Neural cell (in vitro differentiated cells): ENCODE results near the gene MAN2A2. TPM values are rescaled to one million over a fixed set of nuclear protein-coding genes. Genes with fewer than 3 reads are reported as not detected.
"Not testable (repeated sequence)": the region's sequence is repeated elsewhere in the genome, so short reads cannot be mapped to it uniquely, and the experiment has no call there.

ENCODE experiments used
- H2AFZ ChIP-seq: fragments of 200-600, 300-800 bp; sonication (generic), shearing (Covaris generic); 2 replicates; pipeline ENCODE4 v1.6.0; 2014; ENCODE audit warnings: low read depth, mild to moderate bottlenecking, antibody characterized with exemption, low read length, moderate library complexity
- H3F3A ChIP-seq: fragments of 200-600 bp; shearing (Covaris generic); 2 replicates; pipeline ENCODE4 v1.6.1; 2016; ENCODE audit warnings: mild to moderate bottlenecking, moderate library complexity, mixed read lengths, antibody characterized with exemption, low read length; ENCODE audit not compliant: insufficient read depth, poor library complexity, severe bottlenecking
- H3K27ac ChIP-seq: fragments of 200-600, 300-800 bp; sonication (generic), shearing (Covaris generic); 2 replicates; pipeline ENCODE4 v1.5.1; 2014; ENCODE audit warnings: mild to moderate bottlenecking, low read length, moderate library complexity
- H3K27me3 ChIP-seq: fragments of 300-800, 200-600 bp; sonication (generic), shearing (Covaris generic); 2 replicates; pipeline ENCODE4 v1.6.0; 2014; ENCODE audit warnings: mild to moderate bottlenecking, low read depth, low read length, moderate library complexity; ENCODE audit not compliant: insufficient read depth
- H3K36me3 ChIP-seq: fragments of 300-800, 200-600 bp; sonication (generic), shearing (Covaris generic); 2 replicates; pipeline ENCODE4 v1.5.1; 2014; ENCODE audit warnings: mild to moderate bottlenecking, antibody characterized with exemption, low read length, moderate library complexity; ENCODE audit not compliant: insufficient read depth
- H3K4me2 ChIP-seq: fragments of 300-800, 200-600 bp; sonication (generic), shearing (Covaris generic); 2 replicates; pipeline ENCODE4 v1.6.0; 2014; ENCODE audit warnings: mild to moderate bottlenecking, low read length
- H3K4me3 ChIP-seq: fragments of 300-800, 200-600 bp; sonication (generic), shearing (Covaris generic); 2 replicates; pipeline ENCODE4 v1.5.1; 2014; ENCODE audit warnings: mild to moderate bottlenecking, low read length, moderate library complexity
- H3K79me2 ChIP-seq: fragments of 200-600 bp; shearing (Covaris generic); replicated peaks from 2 replicates; pipeline ENCODE4 v1.6.0; 2014; ENCODE audit warnings: mild to moderate bottlenecking, low read length, moderate library complexity; ENCODE audit not compliant: insufficient read depth
- H3K9ac ChIP-seq: fragments of 300-800, 200-600 bp; sonication (generic), shearing (Covaris generic); 2 replicates; pipeline ENCODE4 v1.6.1; 2016; ENCODE audit warnings: mild to moderate bottlenecking, low read length, mixed read lengths
- H3K9me2 ChIP-seq: fragments of 200-600 bp; shearing (Covaris generic); 2 replicates; pipeline ENCODE4 v1.6.1; 2016; ENCODE audit warnings: mild to moderate bottlenecking, low read length, mixed read lengths; ENCODE audit not compliant: insufficient read depth
- H3K9me3 ChIP-seq: fragments of 200-600, 300-800 bp; sonication (generic), shearing (Covaris generic); 2 replicates; pipeline ENCODE4 v1.6.1; 2016; ENCODE audit warnings: mild to moderate bottlenecking, mixed run types, low read length, moderate library complexity, mixed read lengths
- H4K20me1 ChIP-seq: fragments of 200-600 bp; shearing (Covaris generic); 2 replicates; pipeline ENCODE4 v1.6.1; 2016; ENCODE audit warnings: mild to moderate bottlenecking, mixed run types; ENCODE audit not compliant: insufficient read depth
- EP300 ChIP-seq: fragments of 450-650 bp; conservative IDR thresholded peaks from 2 replicates; pipeline ENCODE4 v1.6.1; 2014; ENCODE audit warnings: antibody characterized with exemption, mild to moderate bottlenecking, moderate library complexity; ENCODE audit not compliant: poor library complexity, severe bottlenecking
- EZH2 ChIP-seq: fragments of 200-600, 300-800 bp; shearing (Covaris generic), sonication (generic); IDR thresholded peaks from 2 replicates; pipeline ENCODE4 v1.6.1; 2014; ENCODE audit warnings: antibody characterized with exemption, low read length, borderline replicate concordance, mild to moderate bottlenecking; ENCODE audit not compliant: insufficient read depth, poor library complexity, severe bottlenecking
- MXI1 ChIP-seq: fragments of 450-650 bp; conservative IDR thresholded peaks from 2 replicates; pipeline ENCODE4 v1.6.1; 2014; ENCODE audit warnings: antibody characterized with exemption, mild to moderate bottlenecking; ENCODE audit not compliant: poor library complexity, severe bottlenecking
- POLR2AphosphoS5 ChIP-seq: IDR thresholded peaks from 2 replicates; pipeline ENCODE4 v1.6.1; 2012
- RAD21 ChIP-seq: fragments of 450-650 bp; conservative IDR thresholded peaks from 2 replicates; pipeline ENCODE4 v1.6.1; 2014; ENCODE audit warnings: antibody characterized with exemption, mild to moderate bottlenecking, moderate library complexity
- SMC3 ChIP-seq: fragments of 450-650 bp; conservative IDR thresholded peaks from 2 replicates; pipeline ENCODE4 v1.6.1; 2014; ENCODE audit warnings: antibody characterized with exemption, mild to moderate bottlenecking, moderate library complexity; ENCODE audit not compliant: poor library complexity
- TAF1 ChIP-seq: IDR thresholded peaks from 2 replicates; pipeline ENCODE4 v1.6.1; 2012; ENCODE audit warnings: low read depth
- polyA plus RNA-seq: library from polyadenylated mRNA; depleted of rRNA; stranded (reverse); fragments of >200 nt; gene quantifications from 2 replicates; pipeline ENCODE4 v1.2.3, GENCODE V29; 2014
- TF ChIP-seq, protein P1 (sequence below): IDR thresholded peaks from 2 replicates; pipeline ENCODE4 v1.6.1; 2012; ENCODE audit warnings: borderline replicate concordance
- TF ChIP-seq, protein P2 (sequence below): fragments of 450-650 bp; IDR thresholded peaks from 2 replicates; pipeline ENCODE4 v1.5.1; 2014; ENCODE audit warnings: antibody characterized with exemption, mild to moderate bottlenecking, moderate library complexity; ENCODE audit not compliant: poor library complexity, severe bottlenecking

The MAN2A2 gene
- polyA plus RNA-seq, 1 donor from 2014 or later: 59.8 TPM

DNA sequence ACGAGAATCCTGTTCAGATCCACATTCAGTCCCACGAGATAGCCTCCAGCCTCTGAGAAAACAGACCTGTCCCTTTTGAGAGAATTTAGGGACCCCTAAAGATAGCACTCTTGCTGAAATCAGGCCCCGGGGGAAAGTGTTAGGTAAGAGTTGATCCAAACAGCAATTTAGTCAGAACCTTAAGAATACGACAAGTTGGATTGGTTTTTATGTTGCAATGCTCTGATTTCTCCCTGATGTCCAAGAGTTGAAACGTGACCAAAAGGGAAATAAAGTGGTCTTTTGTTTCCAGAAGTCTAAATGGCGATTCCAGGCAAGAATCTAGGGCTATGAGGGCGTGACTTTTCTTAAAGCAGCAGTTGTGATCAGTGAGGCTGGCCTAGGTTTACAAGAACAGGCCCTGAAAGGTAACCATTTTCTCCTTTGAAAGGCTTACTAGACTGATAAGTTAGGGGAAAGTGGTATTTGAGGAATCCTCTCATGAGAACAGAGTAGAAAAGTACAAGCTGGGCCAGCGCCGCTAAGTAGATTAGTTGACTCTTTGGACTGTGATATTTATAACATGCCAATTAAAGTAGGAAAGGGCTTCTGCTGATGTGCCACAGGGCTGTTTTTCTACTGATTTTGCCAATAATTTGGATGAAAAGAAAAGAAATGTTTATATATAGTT lies 4.9 kb downstream of the MAN2A2 start:
- TF ChIP-seq SMC3 (no peak), RAD21 (no peak), POLR2AphosphoS5 (no peak), EZH2 (no peak), TAF1 (no peak), EP300 (no peak), MXI1 (no peak)
- TF ChIP-seq, protein P1, sequence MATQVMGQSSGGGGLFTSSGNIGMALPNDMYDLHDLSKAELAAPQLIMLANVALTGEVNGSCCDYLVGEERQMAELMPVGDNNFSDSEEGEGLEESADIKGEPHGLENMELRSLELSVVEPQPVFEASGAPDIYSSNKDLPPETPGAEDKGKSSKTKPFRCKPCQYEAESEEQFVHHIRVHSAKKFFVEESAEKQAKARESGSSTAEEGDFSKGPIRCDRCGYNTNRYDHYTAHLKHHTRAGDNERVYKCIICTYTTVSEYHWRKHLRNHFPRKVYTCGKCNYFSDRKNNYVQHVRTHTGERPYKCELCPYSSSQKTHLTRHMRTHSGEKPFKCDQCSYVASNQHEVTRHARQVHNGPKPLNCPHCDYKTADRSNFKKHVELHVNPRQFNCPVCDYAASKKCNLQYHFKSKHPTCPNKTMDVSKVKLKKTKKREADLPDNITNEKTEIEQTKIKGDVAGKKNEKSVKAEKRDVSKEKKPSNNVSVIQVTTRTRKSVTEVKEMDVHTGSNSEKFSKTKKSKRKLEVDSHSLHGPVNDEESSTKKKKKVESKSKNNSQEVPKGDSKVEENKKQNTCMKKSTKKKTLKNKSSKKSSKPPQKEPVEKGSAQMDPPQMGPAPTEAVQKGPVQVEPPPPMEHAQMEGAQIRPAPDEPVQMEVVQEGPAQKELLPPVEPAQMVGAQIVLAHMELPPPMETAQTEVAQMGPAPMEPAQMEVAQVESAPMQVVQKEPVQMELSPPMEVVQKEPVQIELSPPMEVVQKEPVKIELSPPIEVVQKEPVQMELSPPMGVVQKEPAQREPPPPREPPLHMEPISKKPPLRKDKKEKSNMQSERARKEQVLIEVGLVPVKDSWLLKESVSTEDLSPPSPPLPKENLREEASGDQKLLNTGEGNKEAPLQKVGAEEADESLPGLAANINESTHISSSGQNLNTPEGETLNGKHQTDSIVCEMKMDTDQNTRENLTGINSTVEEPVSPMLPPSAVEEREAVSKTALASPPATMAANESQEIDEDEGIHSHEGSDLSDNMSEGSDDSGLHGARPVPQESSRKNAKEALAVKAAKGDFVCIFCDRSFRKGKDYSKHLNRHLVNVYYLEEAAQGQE: no peak
- TF ChIP-seq, protein P2, sequence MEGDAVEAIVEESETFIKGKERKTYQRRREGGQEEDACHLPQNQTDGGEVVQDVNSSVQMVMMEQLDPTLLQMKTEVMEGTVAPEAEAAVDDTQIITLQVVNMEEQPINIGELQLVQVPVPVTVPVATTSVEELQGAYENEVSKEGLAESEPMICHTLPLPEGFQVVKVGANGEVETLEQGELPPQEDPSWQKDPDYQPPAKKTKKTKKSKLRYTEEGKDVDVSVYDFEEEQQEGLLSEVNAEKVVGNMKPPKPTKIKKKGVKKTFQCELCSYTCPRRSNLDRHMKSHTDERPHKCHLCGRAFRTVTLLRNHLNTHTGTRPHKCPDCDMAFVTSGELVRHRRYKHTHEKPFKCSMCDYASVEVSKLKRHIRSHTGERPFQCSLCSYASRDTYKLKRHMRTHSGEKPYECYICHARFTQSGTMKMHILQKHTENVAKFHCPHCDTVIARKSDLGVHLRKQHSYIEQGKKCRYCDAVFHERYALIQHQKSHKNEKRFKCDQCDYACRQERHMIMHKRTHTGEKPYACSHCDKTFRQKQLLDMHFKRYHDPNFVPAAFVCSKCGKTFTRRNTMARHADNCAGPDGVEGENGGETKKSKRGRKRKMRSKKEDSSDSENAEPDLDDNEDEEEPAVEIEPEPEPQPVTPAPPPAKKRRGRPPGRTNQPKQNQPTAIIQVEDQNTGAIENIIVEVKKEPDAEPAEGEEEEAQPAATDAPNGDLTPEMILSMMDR: no peak
- H3K4me2 ChIP-seq: no peak overlapping the region
- H3K79me2 ChIP-seq: no peaks in the 10 kb centered on the region
- no peaks in the 10 kb centered on the region for H3K27me3 ChIP-seq
- H3K36me3 ChIP-seq: peaks cover 7% of the 10 kb centered on the region
- no peaks in the 10 kb centered on the region for H4K20me1 ChIP-seq
- H3K9me3 ChIP-seq: no peaks in the 10 kb centered on the region
- H3K4me3 ChIP-seq: no peak overlapping the region
- H3K9me2 ChIP-seq: no peaks in the 10 kb centered on the region
- no peak overlapping the region for H3K27ac ChIP-seq
- no peaks in the 10 kb centered on the region for H3F3A ChIP-seq
- no peak overlapping the region for H3K9ac ChIP-seq
- no peak overlapping the region for H2AFZ ChIP-seq

DNA sequence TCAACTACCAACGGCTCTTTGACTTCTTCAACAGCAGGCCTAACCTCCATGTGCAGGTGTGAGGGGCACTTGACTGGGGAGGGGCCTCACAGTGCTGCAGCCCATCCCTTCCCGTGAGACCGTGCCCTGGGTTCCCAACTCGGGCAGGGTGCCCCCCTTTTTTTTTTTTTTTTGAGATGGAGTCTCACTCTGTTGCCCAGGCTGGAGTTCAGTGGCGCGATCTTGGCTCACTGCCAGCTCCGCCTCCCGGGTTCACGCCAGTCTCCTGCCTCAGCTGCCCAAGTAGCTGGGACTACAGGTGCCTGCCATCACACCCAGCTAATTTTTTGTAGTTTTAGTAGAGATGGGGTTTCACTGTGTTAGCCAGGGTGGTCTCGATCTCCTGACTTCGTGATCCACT lies 6.3 kb downstream of the MAN2A2 start:
- H3K4me2 ChIP-seq, H4K20me1 ChIP-seq, H3K27ac ChIP-seq, H3K9me3 ChIP-seq, H3K36me3 ChIP-seq, H3F3A ChIP-seq, H3K9me2 ChIP-seq, H2AFZ ChIP-seq, H3K9ac ChIP-seq, H3K4me3 ChIP-seq, H3K27me3 ChIP-seq, H3K79me2 ChIP-seq: not testable (repeated sequence)

DNA sequence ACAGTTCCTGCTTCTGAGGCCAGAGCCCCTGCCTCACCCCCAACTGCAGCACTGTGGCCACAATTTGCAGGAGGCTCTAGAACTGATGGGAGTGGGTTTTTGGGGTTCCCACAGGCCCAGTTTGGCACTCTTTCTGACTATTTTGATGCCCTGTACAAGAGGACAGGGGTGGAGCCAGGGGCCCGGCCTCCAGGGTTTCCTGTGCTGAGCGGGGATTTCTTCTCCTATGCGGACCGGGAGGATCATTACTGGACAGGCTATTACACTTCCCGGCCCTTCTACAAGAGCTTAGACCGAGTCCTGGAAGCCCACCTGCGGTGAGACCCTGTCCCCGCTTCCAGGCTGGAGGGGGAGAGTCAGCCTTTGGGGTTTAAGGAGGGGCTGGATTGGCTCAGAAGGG lies 6.9 kb downstream of the MAN2A2 start:
- no peaks in the 10 kb centered on the region for H3K79me2 ChIP-seq
- H3K36me3 ChIP-seq: peaks cover 7% of the 10 kb centered on the region
- no peaks in the 10 kb centered on the region for H3K27me3 ChIP-seq
- no peak overlapping the region for H3K4me3 ChIP-seq
- no peak overlapping the region for H3K27ac ChIP-seq
- no peak overlapping the region for H3K4me2 ChIP-seq
- no peaks in the 10 kb centered on the region for H4K20me1 ChIP-seq
- no peaks in the 10 kb centered on the region for H3F3A ChIP-seq
- no peak overlapping the region for H2AFZ ChIP-seq
- TF ChIP-seq, protein P1: no peak
- TF ChIP-seq POLR2AphosphoS5 (no peak), RAD21 (no peak), EP300 (no peak), MXI1 (no peak)
- TF ChIP-seq, protein P2: no peak
- H3K9ac ChIP-seq: no peak overlapping the region
- no peaks in the 10 kb centered on the region for H3K9me2 ChIP-seq
- no peaks in the 10 kb centered on the region for H3K9me3 ChIP-seq
